SK-N-MC (cell line): ENCODE measurements around the gene ADI1.

Experiments used
- DNase-seq: peaks from one replicate; pipeline ENCODE4 v3.0.0-alpha.2; 2011; ENCODE audit warnings: low read depth, low spot score
- H3K27ac ChIP-seq: fragments of 200-600 bp; sonication (generic); 2 replicates; pipeline ENCODE4 v1.5.1; 2016; ENCODE audit warnings: mixed run types
- H3K36me3 ChIP-seq: fragments of 200-600 bp; sonication (generic); 2 replicates; pipeline ENCODE4 v1.6.1; 2017; ENCODE audit warnings: antibody characterized with exemption, low read length, mixed read lengths; ENCODE audit not compliant: insufficient read depth
- H3K4me3 ChIP-seq: fragments of 200-600 bp; sonication (generic); 2 replicates; pipeline ENCODE4 v1.5.1; 2016
- H3K9ac ChIP-seq: fragments of 200-600 bp; sonication (generic); 2 replicates; pipeline ENCODE4 v1.8.0; 2017; ENCODE audit warnings: mixed run types, mixed read lengths; ENCODE audit not compliant: insufficient read length
- H3K9me3 ChIP-seq: fragments of 200-600 bp; sonication (generic); 2 replicates; pipeline ENCODE4 v1.6.1; 2017; ENCODE audit warnings: low read depth, mild to moderate bottlenecking, antibody characterized with exemption, low read length, moderate library complexity, mixed read lengths
- EZH2 ChIP-seq: fragments of 200-600 bp; sonication (generic); IDR thresholded peaks from one replicate; pipeline ENCODE4 v1.6.1; 2017; ENCODE audit warnings: antibody characterized with exemption
- FOXP2 ChIP-seq: optimal IDR thresholded peaks from 2 replicates; pipeline ENCODE3; 2011; ENCODE audit warnings: mild to moderate bottlenecking, moderate library complexity; ENCODE audit not compliant: insufficient read depth; ENCODE audit errors: extremely low read length, control extremely low read depth
- POLR2AphosphoS5 ChIP-seq: IDR thresholded peaks from 2 replicates; pipeline ENCODE4 v1.6.1; 2012; ENCODE audit warnings: mild to moderate bottlenecking, low read depth, low read length, borderline replicate concordance

Gene ADI1

DNA sequence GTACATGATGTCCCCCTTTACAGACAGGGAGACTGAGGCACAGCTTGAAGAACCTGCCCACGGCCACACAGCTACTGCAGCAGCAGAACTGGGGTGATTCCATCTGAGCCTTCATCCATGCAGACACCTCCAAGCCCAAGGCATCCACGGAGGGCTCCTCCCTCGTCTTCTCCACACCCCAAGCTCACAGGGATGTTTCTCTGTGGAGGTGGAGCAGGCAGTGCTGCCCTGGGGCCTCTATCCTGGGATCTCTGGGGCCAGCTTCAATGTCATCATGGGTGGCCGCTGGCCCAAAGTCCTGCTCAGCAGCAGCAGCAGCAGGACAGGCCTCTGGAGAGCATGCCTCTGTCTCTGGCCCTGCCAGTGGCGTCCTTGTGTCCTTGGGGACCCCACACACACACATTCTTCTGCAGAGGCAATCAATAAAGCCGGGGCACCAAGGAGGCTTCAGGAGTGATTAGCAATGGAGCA lies 31.2 kb downstream of the ADI1 start:
- TF ChIP-seq EZH2 (no peak), FOXP2 (no peak), POLR2AphosphoS5 (no peak)
- DNase-seq: no peak
- Histone ChIP-seq H3K9ac (no peak overlapping the region), H3K9me3 (no peaks in the 10 kb centered on the region), H3K4me3 (no peak overlapping the region), H3K36me3 (no peaks in the 10 kb centered on the region), H3K27ac (no peak overlapping the region)

DNA sequence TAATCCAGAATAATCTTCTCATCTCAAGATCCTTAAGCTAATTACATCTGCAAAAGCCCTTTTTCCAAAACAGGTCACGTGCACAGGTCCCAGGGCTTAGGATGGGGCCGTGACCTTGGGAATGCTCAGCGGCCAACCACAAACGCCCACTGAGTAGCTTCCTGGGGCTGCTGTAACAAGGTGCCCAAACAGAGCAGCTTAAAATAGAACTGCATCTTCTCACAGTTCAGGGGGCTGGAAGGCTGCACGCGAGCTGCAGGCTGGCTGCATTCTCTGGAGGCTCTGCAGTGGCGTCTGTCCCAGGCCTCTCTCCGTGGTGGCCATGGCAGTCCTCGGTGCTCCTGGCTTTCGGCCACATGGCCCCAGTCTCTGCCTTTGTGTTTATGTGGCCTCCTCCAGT lies 31.9 kb downstream of the ADI1 start:
- no peak for TF ChIP-seq POLR2AphosphoS5
- TF ChIP-seq FOXP2: no peak
- TF ChIP-seq EZH2: no peak
- Histone ChIP-seq H3K27ac (no peak overlapping the region), H3K9me3 (no peaks in the 10 kb centered on the region), H3K4me3 (no peak overlapping the region), H3K9ac (no peak overlapping the region), H3K36me3 (no peaks in the 10 kb centered on the region)
- DNase-seq: no peak

DNA sequence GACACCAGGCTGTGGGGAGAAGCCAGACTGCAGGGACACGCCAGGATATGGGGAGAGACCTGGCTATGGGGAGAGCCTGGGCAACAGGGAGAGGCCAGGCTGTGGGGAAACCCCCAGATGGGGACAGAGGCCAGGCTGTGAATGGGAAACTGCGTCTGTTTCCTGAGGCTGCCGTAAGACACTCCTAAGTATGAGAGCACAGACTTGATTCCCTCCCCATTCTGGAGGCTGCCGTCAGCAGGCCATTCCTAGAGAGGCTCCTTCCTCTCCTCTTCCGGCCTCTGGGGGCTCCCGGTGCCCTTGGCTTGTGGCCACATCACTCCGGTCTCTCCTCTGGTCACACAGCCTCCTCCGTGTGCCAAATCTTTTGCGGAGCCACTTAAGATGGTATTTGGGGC lies 32.3 kb downstream of the ADI1 start:
- Histone ChIP-seq H3K27ac (no peak overlapping the region), H3K36me3 (no peaks in the 10 kb centered on the region), H3K9ac (no peak overlapping the region), H3K9me3 (no peaks in the 10 kb centered on the region), H3K4me3 (no peak overlapping the region)
- no peak for DNase-seq
- TF ChIP-seq EZH2 (no peak), FOXP2 (no peak), POLR2AphosphoS5 (no peak)

DNA sequence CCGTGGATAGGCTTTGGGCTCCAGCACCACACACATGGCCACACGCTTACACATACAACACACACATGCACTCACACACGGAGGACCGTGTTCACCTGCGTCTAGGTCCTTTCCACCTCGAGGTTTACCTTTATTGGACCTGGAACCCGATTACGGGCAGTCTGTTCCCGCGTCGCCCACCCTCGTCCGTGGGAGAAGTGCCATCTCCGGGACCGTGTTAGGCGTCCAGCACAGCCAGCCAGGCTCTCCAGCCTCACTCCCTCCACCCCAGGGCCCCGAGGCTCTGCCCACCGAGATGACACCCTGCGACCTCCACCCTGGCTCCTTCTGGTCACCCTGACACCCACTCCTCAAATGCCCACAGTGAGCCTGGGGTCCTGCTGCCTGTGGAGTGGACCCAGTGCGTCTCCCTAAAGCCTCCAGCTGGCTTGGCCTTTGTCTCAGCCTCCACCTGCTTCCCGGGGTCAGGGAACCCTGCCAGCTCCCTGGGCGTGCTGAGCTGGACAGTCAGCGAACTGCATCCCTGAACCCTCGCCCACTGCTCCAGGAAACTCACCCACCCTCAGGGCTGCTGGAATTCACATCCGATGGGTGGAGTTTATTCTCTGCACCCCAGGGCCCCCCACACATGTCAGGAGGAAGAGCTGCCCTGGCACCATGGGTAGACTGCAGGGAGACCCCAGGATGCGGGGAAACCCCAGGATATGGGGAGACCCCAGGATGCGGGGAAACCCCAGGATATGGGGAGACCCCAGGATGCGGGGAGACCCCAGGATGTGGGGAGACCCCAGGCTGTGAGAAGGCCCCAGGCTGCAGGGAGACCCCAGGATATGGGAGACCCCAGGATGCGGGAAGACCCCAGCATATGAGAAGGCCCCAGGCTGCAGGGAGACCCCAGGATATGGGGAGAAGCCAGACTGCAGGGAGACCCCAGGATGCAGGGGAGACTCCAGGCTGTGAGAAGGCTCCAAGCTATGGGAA lies 33.0 kb downstream of the ADI1 start:
- H3K9me3 ChIP-seq: no peaks in the 10 kb centered on the region

DNA sequence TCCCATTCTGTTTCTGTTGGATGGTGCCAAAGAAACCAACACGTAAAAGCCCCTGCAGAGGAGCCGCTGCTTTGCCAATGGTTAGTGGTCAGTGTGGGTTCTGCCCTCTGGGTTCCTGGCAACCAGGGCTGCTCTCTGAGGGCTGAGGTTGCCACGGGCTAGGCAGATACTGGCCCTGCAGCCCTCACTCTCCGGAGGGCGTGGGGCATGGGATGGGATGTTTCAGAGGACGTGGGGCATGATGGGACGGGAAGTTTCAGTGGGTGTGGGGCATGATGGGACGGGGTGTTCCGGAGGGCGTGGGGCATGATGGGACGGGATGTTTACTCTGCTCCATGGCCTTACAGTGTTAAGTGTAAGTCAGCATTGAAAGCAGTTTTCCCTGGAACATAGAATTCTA lies 34.2 kb downstream of the ADI1 start:
- H3K4me3 ChIP-seq: no peak overlapping the region
- TF ChIP-seq POLR2AphosphoS5 (no peak), EZH2 (no peak), FOXP2 (no peak)
- H3K27ac ChIP-seq: no peak overlapping the region
- DNase-seq: no peak
- no peaks in the 10 kb centered on the region for H3K9me3 ChIP-seq
- no peak overlapping the region for H3K9ac ChIP-seq
- H3K36me3 ChIP-seq: no peaks in the 10 kb centered on the region

More for the DNA sequence above, 33.0 kb downstream of the ADI1 start:
- no peak for DNase-seq
- H3K36me3 ChIP-seq: no peaks in the 10 kb centered on the region
- no peak overlapping the region for H3K27ac ChIP-seq
- no peak overlapping the region for H3K9ac ChIP-seq
- H3K4me3 ChIP-seq: no peak overlapping the region
- TF ChIP-seq POLR2AphosphoS5 (no peak), EZH2 (no peak), FOXP2 (no peak)

DNA sequence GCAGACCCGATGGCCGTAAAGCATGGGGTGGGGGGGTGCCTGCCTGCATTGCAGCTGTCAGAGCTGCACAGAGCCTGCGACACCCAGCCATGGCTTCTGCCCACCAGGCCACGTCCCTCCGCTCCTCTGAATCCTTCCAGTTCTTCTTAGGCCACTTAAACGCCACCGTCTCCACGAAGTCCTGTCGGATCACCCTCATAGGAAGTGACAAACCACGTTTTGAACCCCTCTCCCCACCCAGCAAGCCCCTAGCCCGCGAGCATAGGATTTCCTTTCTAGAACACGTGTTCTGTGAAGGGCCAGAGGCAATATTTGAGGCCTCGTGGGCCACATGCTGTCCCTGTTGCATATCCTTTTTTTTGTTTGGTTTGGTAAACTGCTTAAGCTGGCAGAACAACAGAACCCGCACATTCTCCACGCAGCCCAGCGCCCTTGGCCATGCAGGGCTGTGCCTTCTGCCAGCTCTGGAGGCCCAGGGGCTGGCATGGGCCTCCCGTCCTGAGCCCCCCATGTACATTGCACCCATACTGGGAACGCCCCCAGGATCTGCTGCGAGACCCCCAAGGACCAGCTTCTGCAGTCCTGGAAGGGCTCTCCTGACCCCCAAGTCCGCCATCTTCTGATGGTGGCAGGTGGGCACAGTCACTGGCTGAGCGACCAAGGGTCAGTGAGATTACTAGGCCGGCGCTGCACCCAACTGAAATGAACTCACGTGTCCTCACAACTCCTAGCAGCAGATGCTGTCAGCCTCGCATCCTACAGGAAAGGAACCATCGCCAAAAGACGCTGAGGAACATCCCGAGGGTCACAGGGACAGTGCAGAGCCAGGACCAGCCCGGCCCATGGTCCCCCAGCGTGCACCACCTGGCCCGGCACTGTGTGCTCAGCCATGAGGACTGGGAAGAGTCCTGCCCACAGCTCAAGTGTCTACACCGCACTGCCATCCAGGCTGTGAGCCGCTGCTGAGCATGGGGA lies 35.1 kb downstream of the ADI1 start:
- Histone ChIP-seq H3K9ac (no peak overlapping the region), H3K9me3 (no peaks in the 10 kb centered on the region)

DNA sequence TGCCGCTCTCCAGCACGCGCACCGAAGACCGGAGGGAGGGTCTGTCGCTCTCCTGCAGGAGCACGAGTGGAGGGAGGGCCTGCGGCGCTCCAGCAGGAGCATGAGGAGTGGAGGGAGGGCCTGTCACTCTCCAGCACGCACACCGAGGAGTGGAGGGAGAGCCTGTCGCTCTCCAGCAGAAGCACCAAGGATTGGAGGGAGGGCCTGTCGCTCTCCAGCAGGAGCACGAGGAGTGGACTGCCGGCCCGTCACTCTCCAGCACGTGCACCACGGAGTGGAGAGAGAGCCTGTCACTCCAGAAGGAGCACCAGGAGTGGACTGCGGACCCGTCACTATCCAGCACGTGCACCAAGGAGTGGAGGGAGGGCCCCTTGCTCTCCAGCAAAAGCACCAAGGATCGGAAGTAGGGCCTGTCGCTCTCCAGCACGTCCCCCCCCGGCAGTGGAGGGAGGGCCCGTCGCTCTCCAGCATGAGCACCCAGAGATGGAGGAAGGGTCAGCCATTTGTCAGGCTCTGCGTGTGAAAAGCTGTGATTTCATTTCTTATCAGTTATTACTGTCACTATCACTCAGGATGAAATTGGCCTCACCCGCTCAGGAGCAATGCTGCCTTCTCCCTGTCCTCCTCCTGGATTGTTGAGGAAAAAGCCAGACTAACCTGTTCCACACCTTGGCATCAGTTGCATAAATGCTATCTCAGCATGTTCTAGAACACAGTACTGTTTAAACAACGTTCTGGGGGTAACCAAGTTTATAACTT lies 35.9 kb downstream of the ADI1 start:
- DNase-seq: no peak
- no peak overlapping the region for H3K9ac ChIP-seq
- TF ChIP-seq EZH2 (no peak), POLR2AphosphoS5 (no peak), FOXP2 (no peak)
- H3K27ac ChIP-seq: no peak overlapping the region
- H3K4me3 ChIP-seq: no peak overlapping the region
- H3K9me3 ChIP-seq: no peaks in the 10 kb centered on the region
- H3K36me3 ChIP-seq: peaks cover 13% of the 10 kb centered on the region; the same call in 1 of the 2 replicates

More for the DNA sequence above, 35.1 kb downstream of the ADI1 start:
- TF ChIP-seq FOXP2: no peak
- no peak for TF ChIP-seq POLR2AphosphoS5
- no peak for TF ChIP-seq EZH2
- Histone ChIP-seq H3K27ac (no peak overlapping the region), H3K36me3 (peaks cover 7% of the 10 kb centered on the region; the same call in 1 of the 2 replicates), H3K4me3 (no peak overlapping the region)
- no peak for DNase-seq
